ENCODE results near the gene CYB5RL. TPM values are rescaled to one million over a fixed set of nuclear protein-coding genes. Genes with fewer than 3 reads are reported as not detected.

The CYB5RL gene
- total and polyA plus RNA-seq, 2 of the 13 experiments (the other 11 are each of a cell fraction or from before 2014, with no cell fraction given), result 3.7 to 5.0 TPM

- TF ChIP-seq FOSL2 (CRISPR knock-in tag; IDR thresholded peaks at IDR 0.05) (no peak), ZSCAN29 (CRISPR knock-in tag; conservative IDR thresholded peaks at IDR 0.05) (no peak), ZNF136 (CRISPR knock-in tag; IDR thresholded peaks at IDR 0.05; ENCODE audit: low read depth) (no peak), ZSCAN25 (CRISPR knock-in tag; IDR thresholded peaks at IDR 0.05) (no peak), FOXO4 (CRISPR knock-in tag; conservative IDR thresholded peaks at IDR 0.05) (no peak), ZNF407 (CRISPR knock-in tag; IDR thresholded peaks at IDR 0.05; ENCODE audit: not compliant biosample characterization) (no peak), ZNF484 (CRISPR knock-in tag; IDR thresholded peaks at IDR 0.05; ENCODE audit: borderline replicate concordance, low read depth) (no peak), DDIT3 (CRISPR knock-in tag; IDR thresholded peaks at IDR 0.05) (no peak)
- Histone ChIP-seq H2AFZ (ENCODE audit: low read length) (no peak overlapping the region), H3K27ac (ENCODE audit: extremely low read length, insufficient read depth, low read length) (no peak overlapping the region), H3K9me3 (ENCODE audit: low read length) (no peaks in the 10 kb centered on the region), H3K79me2 (ENCODE audit: insufficient read depth, low read length) (no peaks in the 10 kb centered on the region), H3K9ac (ENCODE audit: insufficient read depth, low read depth, low read length) (no peak overlapping the region), H3K4me1 (ENCODE audit: insufficient read depth, low read length) (peaks cover 29% of the 10 kb centered on the region), H3K27me3 (ENCODE audit: control insufficient read depth in 1 of 2, insufficient read depth in 2 of 2, low read length in 2 of 2) (no peaks in the 10 kb centered on the region; a peak in 2 of 5 replicates), H4K20me1 (ENCODE audit: insufficient read depth, low read length) (no peaks in the 10 kb centered on the region), H3K4me3 (replicated peaks in 1 of 3; ENCODE audit: insufficient read depth in 1 of 3, low read depth in 2 of 3, low read length in 3 of 3) (no peak overlapping the region), H3K4me2 (ENCODE audit: low read depth, low read length) (no peak overlapping the region), H3K36me3 (replicated peaks in 1 of 2; ENCODE audit: control insufficient read depth in 1 of 2, insufficient read depth in 2 of 2, low read length in 2 of 2) (no peaks in the 10 kb centered on the region)
- in situ Hi-C loops (cut with HindIII; ENCODE audit: extremely low pct_ligation_motif_present, low pct_unique_long_range_greater_than_20kb), result no loop called here
- 0% methylated on average over 4 of the region's 4 CpGs for WGBS (ENCODE audit: low lambda C conversion rate)
- ChIA-PET CTCF (ENCODE audit: low intra/inter-chr PET ratio, low total read pairs) (no interaction called here), POLR2A (no interaction called here)
- no peak for DNase-seq (ENCODE audit: low spot score)
- BruUV-seq (replicated peaks), result no TSS peak
- peak; percentile 27 for ATAC-seq
- intact Hi-C loops (cut with micrococcal nuclease; ENCODE audit: unreplicated experiment), result no loop called here
- no peak for FAIRE-seq
These were observed 40.0 kb downstream of the CYB5RL start for GRCh38 chr1:54159733-54160316.
